ENCODE data around the gene CPED1.

GRCh38 chr7:121084748-121085336 lies 96.3 kb downstream of the CPED1 start:
- no peak for TF ChIP-seq CTCF (IDR thresholded peaks at IDR 0.05)
- TF ChIP-seq E2F1 (CRISPR knock-in tag; IDR thresholded peaks at IDR 0.05) = no peak
- no peak for TF ChIP-seq KAT7 (CRISPR knock-in tag; IDR thresholded peaks at IDR 0.05; ENCODE audit: borderline replicate concordance)
- no peak for TF ChIP-seq TCF7 (CRISPR knock-in tag; IDR thresholded peaks at IDR 0.05; ENCODE audit: low read depth)
- TF ChIP-seq CREM (CRISPR knock-in tag; IDR thresholded peaks at IDR 0.05) = no peak
- no peak for TF ChIP-seq PREB (CRISPR knock-in tag; IDR thresholded peaks at IDR 0.05; ENCODE audit: borderline replicate concordance)
- no peak for TF ChIP-seq ATF3 (CRISPR knock-in tag; conservative IDR thresholded peaks at IDR 0.05)
- TF ChIP-seq MLX (CRISPR knock-in tag; IDR thresholded peaks at IDR 0.05) = no peak
- no peak for TF ChIP-seq ZNF532 (CRISPR knock-in tag; IDR thresholded peaks at IDR 0.05; ENCODE audit: borderline replicate concordance)
- TF ChIP-seq FOXP4 (CRISPR knock-in tag; IDR thresholded peaks at IDR 0.05) = no peak
- TF ChIP-seq HMGA2 (CRISPR knock-in tag; IDR thresholded peaks at IDR 0.05) = no peak
- no peak for TF ChIP-seq NFYB (CRISPR knock-in tag; conservative IDR thresholded peaks at IDR 0.05; ENCODE audit: low read depth)
- no peak for TF ChIP-seq USF1 (CRISPR knock-in tag; IDR thresholded peaks at IDR 0.05)

Data from WTC11 (cell line).